HEK293T (cell line): ENCODE results near the gene CCDC187.

Source experiments
- CTCF ChIA-PET: fragments of 350-600 bp; formaldehyde crosslinking; extraction: SDS; loops from one replicate; lab custom pipeline; 2021; ENCODE audit warnings: antibody characterized with exemption, inconsistent platforms; lab: Yijun Ruan, JAX
- POLR2A ChIA-PET: fragments of 350-600 bp; formaldehyde crosslinking; extraction: SDS; loops from one replicate; lab custom pipeline; 2020; ENCODE audit warnings: antibody characterized with exemption, inconsistent platforms; lab: Yijun Ruan, JAX
- DNase-seq: peaks from one replicate; pipeline ENCODE4 v3.0.0; 2012; ENCODE audit warnings: mixed read lengths; ENCODE audit errors: extremely low spot score
- ARNT ChIP-seq: fragments of 450-650 bp; IDR thresholded peaks from 2 replicates; pipeline ENCODE4 v1.6.1; 2017; ENCODE audit warnings: mild to moderate bottlenecking
- BHLHE40 ChIP-seq: fragments of 450-650 bp; IDR thresholded peaks from 2 replicates; pipeline ENCODE4 v1.6.1; 2016; ENCODE audit warnings: mild to moderate bottlenecking, moderate library complexity, borderline replicate concordance
- CTBP1 ChIP-seq: fragments of 450-650 bp; IDR thresholded peaks from 2 replicates; pipeline ENCODE4 v1.6.1; 2016; ENCODE audit warnings: borderline replicate concordance
- ELF4 ChIP-seq: fragments of 450-650 bp; IDR thresholded peaks from 2 replicates; pipeline ENCODE4 v1.6.1; 2017; ENCODE audit warnings: antibody characterized with exemption
- FOXA1 ChIP-seq: fragments of 450-650 bp; IDR thresholded peaks from 2 replicates; pipeline ENCODE4 v1.6.1; 2016; ENCODE audit warnings: mild to moderate bottlenecking
- FOXK2 ChIP-seq: fragments of 450-650 bp; IDR thresholded peaks from 2 replicates; pipeline ENCODE4 v1.6.1; 2016; ENCODE audit warnings: mild to moderate bottlenecking
- FOXM1 ChIP-seq: fragments of 450-650 bp; IDR thresholded peaks from 2 replicates; pipeline ENCODE4 v1.6.1; 2017; ENCODE audit warnings: mild to moderate bottlenecking, borderline replicate concordance
- HDGF ChIP-seq: fragments of 450-650 bp; IDR thresholded peaks from 2 replicates; pipeline ENCODE4 v1.6.1; 2017; ENCODE audit warnings: antibody characterized with exemption, borderline replicate concordance
- L3MBTL2 ChIP-seq: fragments of 450-650 bp; conservative IDR thresholded peaks from 2 replicates; pipeline ENCODE4 v1.6.1; 2016; ENCODE audit warnings: mild to moderate bottlenecking
- LEF1 ChIP-seq: fragments of 450-650 bp; IDR thresholded peaks from 2 replicates; pipeline ENCODE4 v1.6.1; 2017; ENCODE audit warnings: mild to moderate bottlenecking, borderline replicate concordance
- NFRKB ChIP-seq: fragments of 450-650 bp; IDR thresholded peaks from 2 replicates; pipeline ENCODE4 v1.6.1; 2016; ENCODE audit warnings: mild to moderate bottlenecking, moderate library complexity
- SP1 ChIP-seq: fragments of 450-650 bp; IDR thresholded peaks from 2 replicates; pipeline ENCODE4 v1.6.1; 2017
- SUZ12 ChIP-seq: fragments of 450-650 bp; IDR thresholded peaks from 2 replicates; pipeline ENCODE4 v1.6.1; 2016; ENCODE audit warnings: mild to moderate bottlenecking
- TARDBP ChIP-seq: fragments of 450-650 bp; IDR thresholded peaks from 2 replicates; pipeline ENCODE4 v1.6.1; 2016
- ZNF384 ChIP-seq: fragments of 450-650 bp; IDR thresholded peaks from 2 replicates; pipeline ENCODE4 v1.6.1; 2016
- TF ChIP-seq, protein P1 (sequence below): fragments of 450-650 bp; IDR thresholded peaks from 2 replicates; pipeline ENCODE4 v1.6.1; 2016

Gene CCDC187

DNA sequence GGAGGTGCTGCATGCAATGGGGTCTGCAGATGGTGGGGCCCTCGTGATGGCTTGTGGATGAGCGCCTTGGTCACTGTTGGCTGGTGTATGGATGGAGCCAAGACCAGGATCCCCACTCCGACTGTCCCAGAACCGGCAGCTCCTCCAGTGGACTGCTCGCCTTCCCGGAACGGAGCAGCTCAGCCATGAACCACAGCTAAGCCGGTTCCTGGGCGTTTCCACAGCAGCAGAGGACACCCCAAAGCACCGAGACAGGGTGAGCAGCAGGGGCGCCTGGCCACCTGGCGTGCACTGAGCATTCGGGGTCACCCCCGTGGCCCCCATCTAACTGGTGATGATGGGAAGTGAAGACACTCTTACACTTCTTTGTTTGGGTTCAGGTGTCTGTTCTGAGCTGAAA lies 26.1 kb downstream of the CCDC187 start:
- CTCF ChIA-PET = interaction anchor here (0.7 to 0.9 kb wide), 2 partner anchors 9 to 14 kb away, joined by 3 read pairs; no protein-coding TSS in a partner anchor
- no peak for DNase-seq
- no peak for TF ChIP-seq TARDBP
- TF ChIP-seq BHLHE40 = no peak
- no peak for TF ChIP-seq ELF4
- no peak for TF ChIP-seq SUZ12
- no peak for TF ChIP-seq SP1
- no peak for TF ChIP-seq CTBP1
- TF ChIP-seq NFRKB = no peak
- no peak for TF ChIP-seq LEF1
- no peak for TF ChIP-seq FOXA1
- TF ChIP-seq HDGF = no peak
- no peak for TF ChIP-seq FOXM1
- no peak for TF ChIP-seq L3MBTL2
- TF ChIP-seq ZNF384 = no peak
- no peak for TF ChIP-seq FOXK2
- TF ChIP-seq, protein P1, sequence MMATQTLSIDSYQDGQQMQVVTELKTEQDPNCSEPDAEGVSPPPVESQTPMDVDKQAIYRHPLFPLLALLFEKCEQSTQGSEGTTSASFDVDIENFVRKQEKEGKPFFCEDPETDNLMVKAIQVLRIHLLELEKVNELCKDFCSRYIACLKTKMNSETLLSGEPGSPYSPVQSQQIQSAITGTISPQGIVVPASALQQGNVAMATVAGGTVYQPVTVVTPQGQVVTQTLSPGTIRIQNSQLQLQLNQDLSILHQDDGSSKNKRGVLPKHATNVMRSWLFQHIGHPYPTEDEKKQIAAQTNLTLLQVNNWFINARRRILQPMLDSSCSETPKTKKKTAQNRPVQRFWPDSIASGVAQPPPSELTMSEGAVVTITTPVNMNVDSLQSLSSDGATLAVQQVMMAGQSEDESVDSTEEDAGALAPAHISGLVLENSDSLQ = no peak
- TF ChIP-seq ARNT = no peak
- POLR2A ChIA-PET = interaction anchor here (0.8 to 1.2 kb wide), 2 partner anchors 10 to 11 kb away, joined by 5 to 11 read pairs; no protein-coding TSS in a partner anchor

DNA sequence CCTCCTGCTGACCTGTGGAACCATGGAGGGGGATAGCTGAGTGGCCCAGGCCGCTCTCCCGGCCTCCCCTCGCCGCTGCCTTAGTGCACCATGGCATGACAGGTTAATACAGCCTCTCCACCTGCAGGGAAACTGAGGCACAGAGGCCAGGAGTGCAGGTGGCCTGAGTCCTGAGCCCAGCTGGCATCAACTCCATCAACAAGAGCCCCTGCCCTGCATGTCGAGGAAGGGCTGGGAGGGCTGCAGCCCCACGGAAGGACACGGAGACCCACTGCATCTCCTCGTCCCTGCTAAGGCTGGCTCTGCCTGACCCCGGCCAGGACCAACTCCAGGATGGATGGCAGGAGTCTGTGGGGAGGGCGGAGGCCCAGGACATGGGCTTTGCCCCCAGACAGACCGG lies 27.2 kb downstream of the CCDC187 start:
- CTCF ChIA-PET = no interaction called here
- DNase-seq = no peak
- POLR2A ChIA-PET = interaction anchor here (1.4 kb wide), 1 partner anchor 10 kb away, joined by 4 read pairs; no protein-coding TSS in a partner anchor

DNA sequence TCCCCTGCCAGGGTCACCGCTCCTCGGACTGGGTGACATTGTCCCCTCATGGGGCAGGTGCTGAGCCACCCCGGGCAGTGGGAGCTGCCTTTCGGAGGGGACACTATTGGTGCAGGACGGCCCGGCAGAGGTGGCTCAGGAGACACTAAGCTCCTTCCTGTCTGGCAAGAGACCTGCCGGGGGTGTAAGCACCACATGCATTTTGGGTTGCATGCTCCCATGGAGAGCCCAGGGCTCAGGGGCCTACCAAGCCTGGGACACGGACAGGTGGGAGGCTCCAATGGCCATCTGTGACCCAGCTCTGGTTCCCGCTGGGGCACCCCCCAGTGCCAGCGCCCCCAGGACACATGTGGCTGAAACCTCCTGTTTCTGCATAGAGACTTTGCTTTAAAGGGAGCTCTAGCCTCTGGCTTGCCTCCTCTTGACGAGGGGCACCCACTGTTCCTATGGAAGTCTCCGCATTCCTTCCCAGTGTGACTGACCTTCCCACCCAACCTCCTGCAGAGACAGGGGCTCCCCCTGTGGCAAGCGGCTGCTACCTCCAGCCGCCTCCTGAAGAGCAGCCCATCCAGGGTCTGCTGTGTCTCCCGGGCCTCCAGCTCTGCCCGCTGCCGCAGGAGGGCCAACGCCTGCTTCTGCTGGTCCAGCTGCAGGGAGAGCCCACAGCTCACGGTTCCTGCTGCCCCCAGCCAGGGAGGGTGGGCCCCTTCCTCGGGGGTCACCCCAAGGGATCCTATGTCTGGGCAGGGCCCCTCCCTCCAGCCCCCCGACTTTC lies 28.1 kb downstream of the CCDC187 start:
- ChIA-PET POLR2A (interaction anchor here (1.4 kb wide), 1 partner anchor 9 kb away, joined by 4 read pairs; no protein-coding TSS in a partner anchor), CTCF (no interaction called here)
- TF ChIP-seq ARNT (no peak), FOXA1 (no peak), CTBP1 (no peak), LEF1 (no peak)
- TF ChIP-seq, protein P1 = no peak
- no peak for DNase-seq

More for the DNA sequence above, 27.2 kb downstream of the CCDC187 start:
- no peak for TF ChIP-seq ZNF384
- TF ChIP-seq HDGF = no peak
- no peak for TF ChIP-seq SUZ12
- TF ChIP-seq, protein P1 = no peak
- TF ChIP-seq ELF4 = no peak
- TF ChIP-seq FOXM1 = no peak
- no peak for TF ChIP-seq TARDBP
- TF ChIP-seq CTBP1 = no peak
- TF ChIP-seq FOXA1 = no peak
- TF ChIP-seq L3MBTL2 = no peak
- no peak for TF ChIP-seq LEF1
- TF ChIP-seq FOXK2 = no peak

DNA sequence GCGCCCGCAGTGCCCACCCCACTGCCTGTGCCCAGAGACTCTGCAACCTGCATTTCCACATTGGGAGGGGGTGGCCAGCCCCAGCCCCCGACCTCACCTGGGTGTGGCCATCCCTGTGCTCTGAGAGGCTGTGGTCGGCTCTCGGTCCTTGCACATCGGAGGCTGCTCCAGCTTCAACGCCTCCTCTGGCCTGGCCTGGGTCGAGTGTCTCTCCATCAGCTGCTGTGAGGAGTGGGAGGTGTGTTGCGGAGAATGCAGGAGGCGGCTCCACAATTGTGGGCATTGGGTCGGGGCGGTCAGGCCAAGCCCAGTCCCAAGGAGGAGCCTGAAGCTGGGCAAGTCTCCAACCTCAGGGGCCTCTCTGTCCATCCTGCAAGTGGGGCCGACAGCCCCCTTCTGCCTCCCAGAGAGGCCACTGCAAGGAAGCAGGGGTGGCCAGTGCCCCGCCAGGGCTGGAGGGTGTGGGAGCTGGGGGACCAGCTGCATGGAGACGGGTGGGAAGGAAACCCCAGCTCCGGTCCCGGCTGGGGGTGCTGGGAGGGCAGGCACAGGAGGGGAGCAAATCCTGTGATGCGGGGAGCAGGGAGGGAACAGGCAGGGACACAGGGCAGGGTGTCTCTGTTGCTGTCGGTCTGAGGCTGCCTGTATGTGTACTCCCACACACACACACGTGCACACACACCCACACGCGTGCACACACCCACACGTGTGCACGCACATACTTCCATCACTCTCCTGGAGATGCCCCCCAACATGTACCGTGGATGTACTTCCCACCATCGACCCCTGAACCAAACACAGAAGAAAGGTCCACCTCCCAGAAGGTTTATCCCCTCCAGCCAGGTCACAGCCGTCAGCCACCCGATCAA lies 28.9 kb downstream of the CCDC187 start:
- TF ChIP-seq ZNF384 (no peak), FOXK2 (no peak), BHLHE40 (no peak), HDGF (no peak), ARNT (no peak), FOXM1 (no peak)
- CTCF ChIA-PET = no interaction called here
- POLR2A ChIA-PET = no interaction called here
- DNase-seq = no peak

DNA sequence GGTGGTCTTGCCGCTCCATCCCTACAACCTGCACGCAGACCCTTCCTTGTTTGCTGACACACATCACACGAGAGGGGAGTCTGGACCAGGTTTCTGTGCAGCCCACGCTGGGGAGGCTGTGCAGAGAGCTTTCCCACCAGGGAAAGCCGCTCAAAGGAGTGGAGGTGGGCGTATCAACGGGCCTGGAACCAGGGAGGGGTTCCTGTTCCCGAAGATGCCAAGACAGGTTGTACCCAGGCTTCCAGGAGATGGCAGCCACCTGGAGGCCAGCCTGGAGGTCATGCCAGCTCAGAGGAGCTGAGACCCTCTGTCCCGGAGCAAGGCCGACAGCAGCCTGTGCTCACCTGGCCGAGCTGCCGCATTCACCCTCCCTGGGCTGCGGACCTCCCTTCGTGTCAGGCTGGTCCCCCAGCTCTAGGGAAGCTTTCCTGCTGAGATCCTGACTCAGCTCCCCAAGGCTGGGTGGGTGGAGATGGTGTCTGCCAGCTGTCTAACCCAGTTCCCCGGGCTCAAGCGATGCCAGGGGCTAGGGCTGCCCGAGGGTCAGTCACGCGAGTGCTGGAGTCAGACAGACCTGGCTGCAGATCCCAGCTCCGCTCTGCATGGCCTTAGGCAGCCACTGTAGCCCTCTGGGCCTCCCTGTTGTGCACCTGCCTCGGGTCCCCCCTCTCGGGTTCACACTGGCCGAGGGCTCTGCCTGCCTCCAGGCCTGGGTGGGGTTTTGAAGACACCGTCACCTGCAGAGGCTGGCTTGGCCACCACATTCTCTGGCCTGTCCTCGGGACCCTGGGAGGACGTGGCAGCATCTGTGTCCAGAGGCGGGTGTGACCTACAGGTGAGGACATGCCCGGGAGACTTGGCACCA lies 29.7 kb downstream of the CCDC187 start:
- CTCF ChIA-PET = no interaction called here
- TF ChIP-seq FOXA1 (no peak), ARNT (no peak), ELF4 (no peak), L3MBTL2 (no peak)
- TF ChIP-seq, protein P1 = no peak
- DNase-seq = no peak
- POLR2A ChIA-PET = no interaction called here
